H1 (cell line): ENCODE results near the gene PLEKHG3.

Experiments used
- CBX8 ChIP-seq: fragments of 300-800, 300-1000 bp; sonication (generic); IDR thresholded peaks from 2 replicates; pipeline ENCODE4 v1.7.1; 2016; ENCODE audit warnings: low read depth, low read length, borderline replicate concordance
- CTCF ChIP-seq, 3 experiments: IDR thresholded peaks; 1 replicate in 2 of 3; 2 replicates in 1 of 3; pipeline versions ENCODE4 v1.5.1 to v1.6.1; 2011; ENCODE audit warnings: low read length in 3 of 3, mild to moderate bottlenecking in 3 of 3, inconsistent platforms in 2 of 3, low read depth in 1 of 3, moderate library complexity in 1 of 3; ENCODE audit not compliant: insufficient read depth in 1 of 3; ENCODE audit errors: control extremely low read depth in 1 of 3
- JUND ChIP-seq: IDR thresholded peaks from 2 replicates; pipeline ENCODE4 v1.6.1; 2011; ENCODE audit warnings: mild to moderate bottlenecking, improper control_type of control experiment, low read length
- POLR2A ChIP-seq, 2 experiments: IDR thresholded peaks; 1 replicate in 1 of 2; 2 replicates in 1 of 2; pipeline ENCODE4 v1.6.1; 2011; ENCODE audit warnings: low read depth in 2 of 2, low read length in 2 of 2, mild to moderate bottlenecking in 2 of 2; ENCODE audit errors: control extremely low read depth in 1 of 2
- POLR2AphosphoS5 ChIP-seq: IDR thresholded peaks from 2 replicates; pipeline ENCODE4 v1.6.1; 2011; ENCODE audit warnings: low read depth, low read length
- RAD21 ChIP-seq, 2 experiments: IDR thresholded peaks in 1 of 2; conservative IDR thresholded peaks in 1 of 2; 2 replicates each; pipeline ENCODE4 v1.6.1; 2011; ENCODE audit warnings: low read depth in 2 of 2, low read length in 2 of 2, improper control_type of control experiment in 1 of 2, inconsistent platforms in 1 of 2, mild to moderate bottlenecking in 1 of 2, moderate library complexity in 1 of 2
- SP1 ChIP-seq: IDR thresholded peaks from 2 replicates; pipeline ENCODE4 v1.6.1; 2011; ENCODE audit warnings: low read depth, low read length
- SP2 ChIP-seq: IDR thresholded peaks from 2 replicates; pipeline ENCODE4 v1.6.1; 2012; ENCODE audit warnings: mild to moderate bottlenecking, low read length, inconsistent platforms
- TAF1 ChIP-seq: IDR thresholded peaks from 2 replicates; pipeline ENCODE4 v1.6.1; 2011; ENCODE audit warnings: mild to moderate bottlenecking, low read depth, low read length

- TF ChIP-seq CTCF (IDR thresholded peaks at IDR 0.05; ENCODE audit: control extremely low read depth in 1 of 3, insufficient read depth in 1 of 3, low read depth in 1 of 3, low read length in 3 of 3) (no peak), JUND (no peak), SP2 (no peak), POLR2A (IDR thresholded peaks at IDR 0.05; ENCODE audit: control extremely low read depth in 1 of 2, low read depth in 2 of 2, low read length in 2 of 2) (no peak), TAF1 (no peak), POLR2AphosphoS5 (no peak), RAD21 (IDR thresholded peaks at IDR 0.05 in 1 of 2, conservative IDR thresholded peaks at IDR 0.05 in 1 of 2; ENCODE audit: low read depth in 2 of 2, low read length in 2 of 2) (no peak), SP1 (no peak), CBX8 (no peak)
Measured at GRCh38 chr14:64688811-64689281, 15.4 kb upstream of the PLEKHG3 start.
